Measurements from ENCODE around the gene CADPS2.

The CADPS2 gene

GRCh38 chr7:122457969-122458368 is 428.3 kb downstream of the CADPS2 start:
- DNase-seq (ENCODE audit: low read depth in 2 of 2), result no peak

GRCh38 chr7:122457325-122457724 is 428.9 kb downstream of the CADPS2 start:
- no peak for DNase-seq (ENCODE audit: low read depth in 2 of 2)

GRCh38 chr7:122454776-122455507 is 431.3 kb downstream of the CADPS2 start:
- DNase-seq (ENCODE audit: low read depth in 2 of 2), result no peak

- DNase-seq (ENCODE audit: low read depth in 2 of 2), result no peak
These were observed 432.8 kb downstream of the CADPS2 start for GRCh38 chr7:122453432-122453831.

- no peak for DNase-seq (ENCODE audit: low read depth in 2 of 2)
These were observed 437.2 kb downstream of the CADPS2 start for GRCh38 chr7:122448893-122449589.

GRCh38 chr7:122442929-122443328 is 443.3 kb downstream of the CADPS2 start:
- no peak for DNase-seq (ENCODE audit: low read depth in 2 of 2)

- DNase-seq (ENCODE audit: low read depth in 2 of 2), result no peak
These were observed 447.8 kb downstream of the CADPS2 start for GRCh38 chr7:122438492-122438891.

GRCh38 chr7:122438006-122438405 is 448.3 kb downstream of the CADPS2 start:
- DNase-seq (ENCODE audit: low read depth in 2 of 2), result no peak

GRCh38 chr7:122433765-122434164 is 452.5 kb downstream of the CADPS2 start:
- DNase-seq (ENCODE audit: low read depth in 2 of 2), result no peak

- no peak for DNase-seq (ENCODE audit: low read depth in 2 of 2)
These were observed 455.6 kb downstream of the CADPS2 start for GRCh38 chr7:122430710-122431109.

GRCh38 chr7:122429926-122430325 is 456.3 kb downstream of the CADPS2 start:
- no peak for DNase-seq (ENCODE audit: low read depth in 2 of 2)

- no peak for DNase-seq (ENCODE audit: low read depth in 2 of 2)
These were observed 460.5 kb downstream of the CADPS2 start for GRCh38 chr7:122425731-122426130.

GRCh38 chr7:122423591-122423990 is 462.7 kb downstream of the CADPS2 start:
- no peak for DNase-seq (ENCODE audit: low read depth in 2 of 2)

- DNase-seq (ENCODE audit: low read depth in 2 of 2), result no peak
These were observed 469.9 kb downstream of the CADPS2 start for GRCh38 chr7:122416336-122416735.

GRCh38 chr7:122415510-122415909 is 470.8 kb downstream of the CADPS2 start:
- DNase-seq (ENCODE audit: low read depth in 2 of 2), result no peak

- DNase-seq (ENCODE audit: low read depth in 2 of 2), result no peak
These were observed 472.9 kb downstream of the CADPS2 start for GRCh38 chr7:122413339-122413738.

- no peak for DNase-seq (ENCODE audit: low read depth in 2 of 2)
These were observed 473.4 kb downstream of the CADPS2 start for GRCh38 chr7:122412883-122413282.

GRCh38 chr7:122412441-122412840 is 473.8 kb downstream of the CADPS2 start:
- no peak for DNase-seq (ENCODE audit: low read depth in 2 of 2)

- DNase-seq (ENCODE audit: low read depth in 2 of 2), result no peak
These were observed 479.1 kb downstream of the CADPS2 start for GRCh38 chr7:122407195-122407594.

- DNase-seq (ENCODE audit: low read depth in 2 of 2), result no peak
These were observed 483.1 kb downstream of the CADPS2 start for GRCh38 chr7:122403113-122403512.

- DNase-seq (ENCODE audit: low read depth in 2 of 2), result no peak
These were observed 484.0 kb downstream of the CADPS2 start for GRCh38 chr7:122402235-122402634.

- no peak for DNase-seq (ENCODE audit: low read depth in 2 of 2)
These were observed 488.9 kb downstream of the CADPS2 start for GRCh38 chr7:122397381-122397780.

GRCh38 chr7:122394512-122394911 is 491.7 kb downstream of the CADPS2 start:
- no peak for DNase-seq (ENCODE audit: low read depth in 2 of 2)

All from stimulated activated CD4-positive, alpha-beta T cell treated with anti-CD3 and anti-CD28 coated beads, Interleukin-12 subunit alpha, Interleukin-12 subunit beta, amount 100 ng/mL, for 24 hours (primary cell).